Liver (tissue), 9 donors: ENCODE data around the gene SATB1. TPM values are rescaled to one million over a fixed set of nuclear protein-coding genes. Genes with fewer than 3 reads are reported as not detected.

Source experiments
- DNase-seq: peaks from one replicate; pipeline ENCODE4 v3.0.0-alpha.2; 2017; ENCODE audit warnings: low spot score
- H3K27ac ChIP-seq, 2 donors: one replicate each; pipeline ENCODE4 v1.7.0; 2013; ENCODE audit warnings: inconsistent platforms in 2 of 2, low read length in 2 of 2, control low read depth in 1 of 2, low read depth in 1 of 2, mild to moderate bottlenecking in 1 of 2
- H3K27me3 ChIP-seq, 4 donors: one replicate each; pipeline versions ENCODE4 v1.6.1 to v1.7.0; 2013; ENCODE audit warnings: low read length in 3 of 4, inconsistent platforms in 1 of 4, mild to moderate bottlenecking in 1 of 4, moderate library complexity in 1 of 4; ENCODE audit not compliant: control insufficient read depth in 4 of 4, insufficient read depth in 4 of 4
- H3K36me3 ChIP-seq, 4 donors: one replicate each; pipeline versions ENCODE4 v1.6.1 to v1.7.0; 2013; ENCODE audit warnings: low read length in 3 of 4, mild to moderate bottlenecking in 3 of 4, low read depth in 1 of 4, moderate library complexity in 1 of 4; ENCODE audit not compliant: control insufficient read depth in 4 of 4, insufficient read depth in 3 of 4
- H3K4me1 ChIP-seq, 4 donors: one replicate each; pipeline versions ENCODE4 v1.6.1 to v1.7.0; 2013; ENCODE audit warnings: low read length in 3 of 4, mild to moderate bottlenecking in 3 of 4, moderate library complexity in 1 of 4; ENCODE audit not compliant: control insufficient read depth in 4 of 4, insufficient read depth in 4 of 4
- H3K4me3 ChIP-seq, 3 donors: one replicate each; pipeline versions ENCODE4 v1.6.1 to v1.7.0; 2013; ENCODE audit warnings: low read length in 3 of 3, control low read depth in 1 of 3, low read depth in 1 of 3, mild to moderate bottlenecking in 1 of 3
- H3K9ac ChIP-seq, 2 donors: one replicate each; pipeline ENCODE4 v1.7.0; 2013; ENCODE audit warnings: low read length in 2 of 2, mild to moderate bottlenecking in 2 of 2, moderate library complexity in 2 of 2, control low read depth in 1 of 2, low read depth in 1 of 2
- H3K9me3 ChIP-seq, 4 donors: one replicate each; pipeline versions ENCODE4 v1.6.1 to v1.7.0; 2013; ENCODE audit warnings: low read length in 3 of 4; ENCODE audit not compliant: control insufficient read depth in 4 of 4
- EGR1 ChIP-seq, 2 donors: IDR thresholded peaks; 2 replicates each; pipeline ENCODE4 v1.6.1; 2016 to 2018; ENCODE audit warnings: antibody characterized with exemption in 2 of 2, low read depth in 2 of 2
- FOXA1 ChIP-seq: IDR thresholded peaks from 2 replicates; pipeline ENCODE4 v1.6.1; 2016; ENCODE audit warnings: antibody characterized with exemption
- FOXA2 ChIP-seq: IDR thresholded peaks from 2 replicates; pipeline ENCODE4 v1.6.1; 2016; ENCODE audit warnings: antibody characterized with exemption
- GABPA ChIP-seq, 2 donors: IDR thresholded peaks in 1 of 2; conservative IDR thresholded peaks in 1 of 2; 2 replicates each; pipeline ENCODE4 v1.6.1; 2016; ENCODE audit warnings: antibody characterized with exemption in 2 of 2, mild to moderate bottlenecking in 1 of 2, moderate library complexity in 1 of 2
- HNF4A ChIP-seq, 2 donors: conservative IDR thresholded peaks; 2 replicates each; pipeline ENCODE4 v1.6.1; 2016; ENCODE audit warnings: antibody characterized with exemption in 2 of 2, mild to moderate bottlenecking in 2 of 2
- HNF4G ChIP-seq: IDR thresholded peaks from 2 replicates; pipeline ENCODE4 v1.6.1; 2016; ENCODE audit warnings: antibody characterized with exemption
- JUND ChIP-seq, 2 donors: IDR thresholded peaks; 2 replicates each; pipeline ENCODE4 v1.6.1; 2016; ENCODE audit warnings: antibody characterized with exemption in 2 of 2
- NR2F2 ChIP-seq: IDR thresholded peaks from 2 replicates; pipeline ENCODE4 v1.6.1; 2016; ENCODE audit warnings: antibody characterized with exemption
- RAD21 ChIP-seq, 2 donors: IDR thresholded peaks; 2 replicates each; pipeline ENCODE4 v1.6.1; 2016; ENCODE audit warnings: antibody characterized with exemption in 2 of 2, mild to moderate bottlenecking in 2 of 2
- RXRA ChIP-seq, 2 donors: IDR thresholded peaks; 2 replicates each; pipeline ENCODE4 v1.6.1; 2017 to 2018; ENCODE audit warnings: antibody characterized with exemption in 2 of 2, mild to moderate bottlenecking in 1 of 2
- SP1 ChIP-seq: IDR thresholded peaks from 2 replicates; pipeline ENCODE4 v1.6.1; 2018; ENCODE audit warnings: antibody characterized with exemption, mild to moderate bottlenecking
- TAF1 ChIP-seq: conservative IDR thresholded peaks from 2 replicates; pipeline ENCODE4 v1.6.1; 2016; ENCODE audit warnings: antibody characterized with exemption, mild to moderate bottlenecking
- YY1 ChIP-seq: IDR thresholded peaks from 2 replicates; pipeline ENCODE4 v1.6.1; 2016; ENCODE audit warnings: antibody characterized with exemption, mild to moderate bottlenecking
- polyA plus RNA-seq, 2 donors: library from polyadenylated mRNA; stranded (reverse) in 1 of 2; unstranded in 1 of 2; fragments of 200-250 nt in 1 of 2; fragments of >200 nt in 1 of 2; fragmentation: Nextera tagmentation in 1 of 2; extraction: Ambion mirVana in 1 of 2; gene quantifications; one replicate each; pipeline versions ENCODE4 v1.2.1 to v1.2.3, GENCODE V29; 2013 to 2015
- total RNA-seq, 2 donors: library from RNA; depleted of rRNA; stranded (reverse); fragments of >200 nt; gene quantifications; one replicate each; pipeline ENCODE4 v1.2.3, GENCODE V29; 2014
- TF ChIP-seq, protein P1 (sequence below): IDR thresholded peaks from 2 replicates; pipeline ENCODE4 v1.6.1; 2016; ENCODE audit warnings: antibody characterized with exemption
- TF ChIP-seq, protein P2 (sequence below): fragments of 150-350 bp; IDR thresholded peaks from 2 replicates; pipeline ENCODE4 v1.5.1; 2017; ENCODE audit warnings: improper control_type of control experiment, low read depth, low read length; ENCODE audit not compliant: missing input control
- TF ChIP-seq, protein P3 (sequence below): IDR thresholded peaks from 2 replicates; pipeline ENCODE4 v1.6.1; 2016; ENCODE audit warnings: antibody characterized with exemption, mild to moderate bottlenecking
- TF ChIP-seq, protein P4 (sequence below): IDR thresholded peaks from 2 replicates; pipeline ENCODE4 v1.6.1; 2016; ENCODE audit warnings: antibody characterized with exemption
- donor health status: healthy.
- donor health status: healthy.
- donor health status: healthy.
- donor health status: healthy.
- donor health status: healthy.

Gene SATB1
- total and polyA plus RNA-seq, 4 donors = 4.3 to 23.7 (median 10.5) TPM

DNA sequence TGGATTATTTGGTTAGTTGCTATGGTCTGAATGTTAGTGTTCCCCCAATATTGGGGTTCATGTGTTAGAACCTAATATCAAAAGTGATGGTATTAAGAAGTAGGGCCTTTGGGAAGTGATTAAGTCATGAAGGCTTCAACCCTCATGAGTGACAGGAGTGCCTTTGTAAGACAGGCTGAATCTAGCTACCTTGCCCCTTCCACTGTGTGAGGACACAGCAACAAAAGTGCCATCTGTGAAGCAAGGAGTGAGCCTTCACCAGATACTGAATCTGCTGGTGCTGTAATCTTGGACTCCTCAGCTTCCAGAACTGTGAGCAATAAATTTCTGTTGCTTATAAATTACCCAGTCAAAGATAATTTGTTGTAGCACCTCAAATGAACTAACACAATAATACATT, 22.6 kb upstream of the SATB1 start:
- Histone ChIP-seq H3K4me1 (peaks cover 4 to 24% (median 20%) of the 10 kb centered on the region in 4 donors), H3K36me3 (no peaks in the 10 kb centered on the region), H3K9ac (no peak overlapping the region), H3K9me3 (peaks cover 0 to 3% (median 0%) of the 10 kb centered on the region in 4 donors), H3K4me3 (no peak overlapping the region), H3K27ac (no peak overlapping the region), H3K27me3 (no peaks in the 10 kb centered on the region)
- no peak for DNase-seq
- no peak for TF ChIP-seq SP1
- no peak for TF ChIP-seq HNF4G
- TF ChIP-seq TAF1 = no peak
- TF ChIP-seq NR2F2 = no peak
- no peak for TF ChIP-seq RAD21 (IDR thresholded peaks at IDR 0.05)
- TF ChIP-seq, protein P1, sequence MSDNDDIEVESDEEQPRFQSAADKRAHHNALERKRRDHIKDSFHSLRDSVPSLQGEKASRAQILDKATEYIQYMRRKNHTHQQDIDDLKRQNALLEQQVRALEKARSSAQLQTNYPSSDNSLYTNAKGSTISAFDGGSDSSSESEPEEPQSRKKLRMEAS = no peak
- TF ChIP-seq EGR1 (IDR thresholded peaks at IDR 0.05; ENCODE audit: low read depth in 2 of 2) = no peak
- TF ChIP-seq FOXA2 = no peak
- no peak for TF ChIP-seq YY1
- no peak for TF ChIP-seq FOXA1
- TF ChIP-seq, protein P2, sequence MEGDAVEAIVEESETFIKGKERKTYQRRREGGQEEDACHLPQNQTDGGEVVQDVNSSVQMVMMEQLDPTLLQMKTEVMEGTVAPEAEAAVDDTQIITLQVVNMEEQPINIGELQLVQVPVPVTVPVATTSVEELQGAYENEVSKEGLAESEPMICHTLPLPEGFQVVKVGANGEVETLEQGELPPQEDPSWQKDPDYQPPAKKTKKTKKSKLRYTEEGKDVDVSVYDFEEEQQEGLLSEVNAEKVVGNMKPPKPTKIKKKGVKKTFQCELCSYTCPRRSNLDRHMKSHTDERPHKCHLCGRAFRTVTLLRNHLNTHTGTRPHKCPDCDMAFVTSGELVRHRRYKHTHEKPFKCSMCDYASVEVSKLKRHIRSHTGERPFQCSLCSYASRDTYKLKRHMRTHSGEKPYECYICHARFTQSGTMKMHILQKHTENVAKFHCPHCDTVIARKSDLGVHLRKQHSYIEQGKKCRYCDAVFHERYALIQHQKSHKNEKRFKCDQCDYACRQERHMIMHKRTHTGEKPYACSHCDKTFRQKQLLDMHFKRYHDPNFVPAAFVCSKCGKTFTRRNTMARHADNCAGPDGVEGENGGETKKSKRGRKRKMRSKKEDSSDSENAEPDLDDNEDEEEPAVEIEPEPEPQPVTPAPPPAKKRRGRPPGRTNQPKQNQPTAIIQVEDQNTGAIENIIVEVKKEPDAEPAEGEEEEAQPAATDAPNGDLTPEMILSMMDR = no peak
- TF ChIP-seq, protein P3, sequence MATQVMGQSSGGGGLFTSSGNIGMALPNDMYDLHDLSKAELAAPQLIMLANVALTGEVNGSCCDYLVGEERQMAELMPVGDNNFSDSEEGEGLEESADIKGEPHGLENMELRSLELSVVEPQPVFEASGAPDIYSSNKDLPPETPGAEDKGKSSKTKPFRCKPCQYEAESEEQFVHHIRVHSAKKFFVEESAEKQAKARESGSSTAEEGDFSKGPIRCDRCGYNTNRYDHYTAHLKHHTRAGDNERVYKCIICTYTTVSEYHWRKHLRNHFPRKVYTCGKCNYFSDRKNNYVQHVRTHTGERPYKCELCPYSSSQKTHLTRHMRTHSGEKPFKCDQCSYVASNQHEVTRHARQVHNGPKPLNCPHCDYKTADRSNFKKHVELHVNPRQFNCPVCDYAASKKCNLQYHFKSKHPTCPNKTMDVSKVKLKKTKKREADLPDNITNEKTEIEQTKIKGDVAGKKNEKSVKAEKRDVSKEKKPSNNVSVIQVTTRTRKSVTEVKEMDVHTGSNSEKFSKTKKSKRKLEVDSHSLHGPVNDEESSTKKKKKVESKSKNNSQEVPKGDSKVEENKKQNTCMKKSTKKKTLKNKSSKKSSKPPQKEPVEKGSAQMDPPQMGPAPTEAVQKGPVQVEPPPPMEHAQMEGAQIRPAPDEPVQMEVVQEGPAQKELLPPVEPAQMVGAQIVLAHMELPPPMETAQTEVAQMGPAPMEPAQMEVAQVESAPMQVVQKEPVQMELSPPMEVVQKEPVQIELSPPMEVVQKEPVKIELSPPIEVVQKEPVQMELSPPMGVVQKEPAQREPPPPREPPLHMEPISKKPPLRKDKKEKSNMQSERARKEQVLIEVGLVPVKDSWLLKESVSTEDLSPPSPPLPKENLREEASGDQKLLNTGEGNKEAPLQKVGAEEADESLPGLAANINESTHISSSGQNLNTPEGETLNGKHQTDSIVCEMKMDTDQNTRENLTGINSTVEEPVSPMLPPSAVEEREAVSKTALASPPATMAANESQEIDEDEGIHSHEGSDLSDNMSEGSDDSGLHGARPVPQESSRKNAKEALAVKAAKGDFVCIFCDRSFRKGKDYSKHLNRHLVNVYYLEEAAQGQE = no peak
- no peak for TF ChIP-seq JUND (IDR thresholded peaks at IDR 0.05)
- TF ChIP-seq GABPA (IDR thresholded peaks at IDR 0.05 in 1 of 2, conservative IDR thresholded peaks at IDR 0.05 in 1 of 2) = no peak
- TF ChIP-seq HNF4A (conservative IDR thresholded peaks at IDR 0.05) = no peak
- TF ChIP-seq RXRA (IDR thresholded peaks at IDR 0.05) = no peak
- TF ChIP-seq, protein P4, sequence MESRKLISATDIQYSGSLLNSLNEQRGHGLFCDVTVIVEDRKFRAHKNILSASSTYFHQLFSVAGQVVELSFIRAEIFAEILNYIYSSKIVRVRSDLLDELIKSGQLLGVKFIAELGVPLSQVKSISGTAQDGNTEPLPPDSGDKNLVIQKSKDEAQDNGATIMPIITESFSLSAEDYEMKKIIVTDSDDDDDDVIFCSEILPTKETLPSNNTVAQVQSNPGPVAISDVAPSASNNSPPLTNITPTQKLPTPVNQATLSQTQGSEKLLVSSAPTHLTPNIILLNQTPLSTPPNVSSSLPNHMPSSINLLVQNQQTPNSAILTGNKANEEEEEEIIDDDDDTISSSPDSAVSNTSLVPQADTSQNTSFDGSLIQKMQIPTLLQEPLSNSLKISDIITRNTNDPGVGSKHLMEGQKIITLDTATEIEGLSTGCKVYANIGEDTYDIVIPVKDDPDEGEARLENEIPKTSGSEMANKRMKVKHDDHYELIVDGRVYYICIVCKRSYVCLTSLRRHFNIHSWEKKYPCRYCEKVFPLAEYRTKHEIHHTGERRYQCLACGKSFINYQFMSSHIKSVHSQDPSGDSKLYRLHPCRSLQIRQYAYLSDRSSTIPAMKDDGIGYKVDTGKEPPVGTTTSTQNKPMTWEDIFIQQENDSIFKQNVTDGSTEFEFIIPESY = no peak
